IMR-90 (cell line): ENCODE results near the gene UBE2E2. TPM values are rescaled to one million over a fixed set of nuclear protein-coding genes. Genes with fewer than 3 reads are reported as not detected.

Source experiments
- ATAC-seq: fragments of 200-7000 bp; cut with Tn5 transposase; 2 replicates; pipeline ENCODE4 v1.9.1; 2020; ENCODE audit warnings: low read depth, mild to moderate bottlenecking, moderate library complexity
- BruUV-seq: library from RNA; stranded (reverse); fragments of 400-500 nt; replicated peaks from 2 replicates; lab custom pipeline; 2021; lab: Mats Ljungman, UMichigan
- CTCF ChIA-PET: fragments of 300-600 bp; formaldehyde crosslinking; extraction: SDS; loops from one replicate; lab custom pipeline; 2021; ENCODE audit warnings: antibody characterized with exemption; lab: Yijun Ruan, JAX
- POLR2A ChIA-PET: fragments of 300-600 bp; sonication (Branson Sonifier 250); formaldehyde crosslinking; loops from one replicate; lab custom pipeline; 2022; ENCODE audit warnings: antibody characterized with exemption; ENCODE audit not compliant: unreplicated experiment; lab: Charles Lee
- DNase-seq: peaks from one replicate; pipeline ENCODE4 v3.0.0; 2013
- H2AFZ ChIP-seq: replicated peaks from 2 replicates; pipeline ENCODE3; 2013; ENCODE audit warnings: low read length, mild to moderate bottlenecking; ENCODE audit not compliant: poor library complexity
- H2AK5ac ChIP-seq: 2 replicates; pipeline ENCODE4 v1.6.1; 2013; ENCODE audit warnings: low read depth, low read length, inconsistent platforms
- H2AK9ac ChIP-seq: replicated peaks from 2 replicates; pipeline ENCODE3; 2013; ENCODE audit warnings: mild to moderate bottlenecking, low read depth, low read length, moderate library complexity; ENCODE audit not compliant: poor library complexity
- H2BK120ac ChIP-seq: 2 replicates; pipeline ENCODE4 v1.6.1; 2013; ENCODE audit warnings: low read depth, low read length, inconsistent platforms
- H2BK15ac ChIP-seq: 3 replicates; pipeline ENCODE4 v1.6.1; 2013; ENCODE audit warnings: low read depth, low read length, inconsistent platforms
- H2BK20ac ChIP-seq: 2 replicates; pipeline ENCODE4 v1.6.1; 2013; ENCODE audit warnings: low read depth, mild to moderate bottlenecking, inconsistent platforms, low read length, moderate library complexity
- H2BK5ac ChIP-seq: 2 replicates; pipeline ENCODE4 v1.6.1; 2013; ENCODE audit warnings: mild to moderate bottlenecking, low read depth, low read length, inconsistent platforms; ENCODE audit not compliant: poor library complexity, severe bottlenecking
- H3K14ac ChIP-seq: replicated peaks from 2 replicates; pipeline ENCODE4 v1.6.1; 2013; ENCODE audit warnings: low read depth, low read length, inconsistent platforms
- H3K18ac ChIP-seq: 2 replicates; pipeline ENCODE4 v1.6.1; 2013; ENCODE audit warnings: low read depth, low read length, control low read depth
- H3K23ac ChIP-seq: 2 replicates; pipeline ENCODE4 v1.6.1; 2013; ENCODE audit warnings: low read depth, low read length, inconsistent platforms
- H3K27ac ChIP-seq: 2 replicates; pipeline ENCODE4 v1.5.1; 2013; ENCODE audit warnings: mild to moderate bottlenecking, control low read depth, low read length; ENCODE audit not compliant: insufficient read depth
- H3K27me3 ChIP-seq: 2 replicates; pipeline ENCODE4 v1.6.1; 2013; ENCODE audit warnings: low read length; ENCODE audit not compliant: control insufficient read depth, insufficient read depth
- H3K36me3 ChIP-seq: 2 replicates; pipeline ENCODE4 v1.6.1; 2013; ENCODE audit warnings: low read length, mixed read lengths; ENCODE audit not compliant: control insufficient read depth, insufficient read depth
- H3K4ac ChIP-seq: 2 replicates; pipeline ENCODE4 v1.6.1; 2013; ENCODE audit warnings: low read depth, low read length, inconsistent platforms
- H3K4me1 ChIP-seq: 2 replicates; pipeline ENCODE4 v1.6.1; 2013; ENCODE audit warnings: low read length, mixed read lengths; ENCODE audit not compliant: control insufficient read depth, insufficient read depth
- H3K4me2 ChIP-seq: 2 replicates; pipeline ENCODE4 v1.6.1; 2013; ENCODE audit warnings: low read depth, mild to moderate bottlenecking, control low read depth, low read length, moderate library complexity
- H3K4me3 ChIP-seq: 2 replicates; pipeline ENCODE4 v1.5.1; 2013; ENCODE audit warnings: low read depth, mild to moderate bottlenecking, control low read depth, low read length, moderate library complexity; ENCODE audit not compliant: insufficient read depth
- H3K56ac ChIP-seq: 2 replicates; pipeline ENCODE4 v1.6.1; 2013; ENCODE audit warnings: low read length, inconsistent platforms; ENCODE audit not compliant: insufficient read depth; ENCODE audit errors: extremely low read depth
- H3K79me1 ChIP-seq, 2 experiments: 2 replicates each; pipeline ENCODE4 v1.6.1; 2013; ENCODE audit warnings: low read length in 2 of 2, inconsistent platforms in 1 of 2, low read depth in 1 of 2
- H3K9ac ChIP-seq: 2 replicates; pipeline ENCODE4 v1.6.1; 2013; ENCODE audit warnings: low read depth, low read length, control low read depth
- H3K9me1 ChIP-seq: 2 replicates; pipeline ENCODE4 v1.6.1; 2013; ENCODE audit warnings: low read length, inconsistent platforms; ENCODE audit not compliant: insufficient read depth
- H3K9me3 ChIP-seq: 2 replicates; pipeline ENCODE4 v1.6.1; 2013; ENCODE audit warnings: low read length; ENCODE audit not compliant: control insufficient read depth, insufficient read depth
- H4K20me1 ChIP-seq: 2 replicates; pipeline ENCODE4 v1.6.1; 2013; ENCODE audit warnings: low read length, inconsistent platforms; ENCODE audit not compliant: insufficient read depth
- H4K5ac ChIP-seq: 2 replicates; pipeline ENCODE4 v1.6.1; 2013; ENCODE audit warnings: mild to moderate bottlenecking, low read depth, low read length, control low read depth
- H4K8ac ChIP-seq, 2 experiments: 2 replicates each; pipeline ENCODE4 v1.6.1; 2013; ENCODE audit warnings: low read depth in 2 of 2, low read length in 2 of 2, control low read depth in 1 of 2, inconsistent platforms in 1 of 2
- H4K91ac ChIP-seq: 2 replicates; pipeline ENCODE4 v1.6.1; 2013; ENCODE audit warnings: low read depth, low read length, inconsistent platforms; ENCODE audit not compliant: insufficient read depth
- BHLHE40 ChIP-seq: fragments of 150-350 bp; IDR thresholded peaks from 2 replicates; pipeline ENCODE4 v1.6.1; 2016; ENCODE audit warnings: mild to moderate bottlenecking, low read depth, low read length
- CEBPB ChIP-seq: IDR thresholded peaks from 2 replicates; pipeline ENCODE4 v1.6.1; 2012; ENCODE audit warnings: low read depth, low read length, improper control_type of control experiment
- MAFK ChIP-seq: IDR thresholded peaks from 2 replicates; pipeline ENCODE4 v1.6.1; 2012; ENCODE audit warnings: low read depth, low read length, improper control_type of control experiment
- MAZ ChIP-seq: IDR thresholded peaks from 2 replicates; pipeline ENCODE4 v1.6.1; 2012; ENCODE audit warnings: low read depth, mild to moderate bottlenecking, low read length, improper control_type of control experiment, moderate library complexity, borderline replicate concordance
- MXI1 ChIP-seq: IDR thresholded peaks from 2 replicates; pipeline ENCODE4 v1.6.1; 2012; ENCODE audit warnings: low read depth, mild to moderate bottlenecking, low read length, moderate library complexity, borderline replicate concordance
- NFE2L2 ChIP-seq: fragments of 150-350 bp; IDR thresholded peaks from 2 replicates; pipeline ENCODE4 v1.6.1; 2016; ENCODE audit warnings: low read depth, mild to moderate bottlenecking, low read length
- POLR2A ChIP-seq: IDR thresholded peaks from 2 replicates; pipeline ENCODE4 v1.6.1; 2012; ENCODE audit warnings: mild to moderate bottlenecking, low read depth, low read length
- RAD21 ChIP-seq: IDR thresholded peaks from 2 replicates; pipeline ENCODE4 v1.6.1; 2012; ENCODE audit warnings: low read length, improper control_type of control experiment
- RCOR1 ChIP-seq: IDR thresholded peaks from 2 replicates; pipeline ENCODE4 v1.6.1; 2012; ENCODE audit warnings: mild to moderate bottlenecking, low read length, improper control_type of control experiment; ENCODE audit not compliant: insufficient replicate concordance
- RFX5 ChIP-seq: IDR thresholded peaks from 2 replicates; pipeline ENCODE4 v1.8.0; 2012; ENCODE audit warnings: low read depth, mild to moderate bottlenecking, low read length, moderate library complexity
- SMC3 ChIP-seq: fragments of 150-350 bp; IDR thresholded peaks from 2 replicates; pipeline ENCODE4 v1.6.1; 2016; ENCODE audit warnings: low read depth, mild to moderate bottlenecking, antibody characterized with exemption, low read length, moderate library complexity
- whole genome bisulfite sequencing, 2 experiments: methylation state at CpG; one replicate each; pipeline versions ENCODE4 v1.1.5 to v1.1.7; 2013; ENCODE audit warnings: missing lambda C conversion rate in 2 of 2; ENCODE audit not compliant: insufficient read length in 1 of 2; ENCODE audit errors: extremely low coverage in 2 of 2; 5-methylcytosine and 5-hydroxymethylcytosine counted together
- dilution Hi-C: fragments of 300-500 bp; cut with HindIII; formaldehyde crosslinking; loops from one replicate; pipeline ENCODE4 v1.14.3; 2018; ENCODE audit warnings: low sequenced_read_pairs; ENCODE audit not compliant: unreplicated experiment
- in situ Hi-C: fragments of 300-500 bp; cut with MboI; formaldehyde crosslinking; loops from 3 replicates; pipeline ENCODE4 v1.14.3; 2019; ENCODE audit warnings: low sequenced_read_pairs, inconsistent platforms, mixed read lengths
- intact Hi-C: fragments of 100-400 bp; cut with micrococcal nuclease; formaldehyde crosslinking; loops from 2 replicates; pipeline ENCODE4 v1.10.0; 2022
- polyA plus RNA-seq, 3 experiments: library from polyadenylated mRNA; depleted of rRNA; stranded (reverse); fragments of >200 nt; gene quantifications; 2 replicates each; pipeline ENCODE4 v1.2.3, GENCODE V29; 2012; ENCODE audit warnings: low replicate concordance in 1 of 3
- total RNA-seq: library from RNA; depleted of rRNA; stranded (reverse); fragments of >200 nt; gene quantifications from 2 replicates; pipeline ENCODE4 v1.2.3, GENCODE V29; 2012
- TF ChIP-seq, protein P1 (sequence below): fragments of 150-350 bp; IDR thresholded peaks from 2 replicates; pipeline ENCODE4 v1.6.1; 2017; ENCODE audit warnings: mild to moderate bottlenecking, antibody characterized with exemption, low read length, low read depth
- TF ChIP-seq, protein P2 (sequence below): conservative IDR thresholded peaks from 2 replicates; pipeline ENCODE4 v1.5.1; 2012; ENCODE audit warnings: mild to moderate bottlenecking, low read depth, low read length, improper control_type of control experiment

Gene UBE2E2
- total and polyA plus RNA-seq, 2 of the 4 experiments (the other 2 are of a cell fraction): 18.6 to 32.7 TPM

DNA sequence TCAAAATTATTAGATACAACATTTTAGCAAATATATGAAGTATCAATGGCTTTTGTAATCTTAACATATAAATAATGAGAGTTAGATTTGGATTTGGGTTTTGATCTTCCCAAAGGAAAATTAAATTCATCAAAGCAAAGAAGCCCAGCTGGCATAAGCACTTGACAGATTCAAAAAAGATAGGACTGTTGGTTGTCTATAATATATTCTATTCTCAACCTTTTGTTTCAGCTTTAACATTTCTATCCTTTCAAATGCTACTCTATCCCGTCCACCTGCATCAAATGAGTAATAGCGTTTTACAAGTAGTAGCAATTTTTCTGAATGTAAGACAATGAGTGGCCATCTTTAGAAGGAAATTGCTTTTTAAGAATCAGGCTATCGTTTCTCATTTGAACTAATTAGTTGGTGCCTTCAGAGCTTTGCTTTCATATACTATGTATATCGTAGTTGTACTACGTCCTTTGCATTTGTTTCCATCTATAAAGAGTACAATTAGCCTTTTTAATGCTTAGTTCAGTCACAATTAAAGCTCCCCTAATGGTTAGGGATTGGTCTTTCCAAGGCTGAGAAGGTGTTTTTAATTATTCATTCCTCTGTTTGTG lies 278.0 kb downstream of the UBE2E2 start:
- in situ Hi-C loops: no loop called here
- Histone ChIP-seq H4K91ac (no peak overlapping the region), H2BK15ac (no peak overlapping the region), H3K9ac (no peak overlapping the region), H2AK5ac (no peak overlapping the region), H3K18ac (no peak overlapping the region), H3K36me3 (no peaks in the 10 kb centered on the region), H2BK5ac (no peak overlapping the region), H3K4me1 (peaks cover 2% of the 10 kb centered on the region; the same call in 1 of the 2 replicates), H4K5ac (no peak overlapping the region), H4K8ac (no peak overlapping the region), H4K20me1 (no peaks in the 10 kb centered on the region), H3K9me3 (peaks cover 8% of the 10 kb centered on the region; the same call in 1 of the 2 replicates), H2AFZ (no peak overlapping the region), H3K14ac (no peak overlapping the region), H3K27me3 (no peaks in the 10 kb centered on the region), H3K23ac (no peak overlapping the region), H3K56ac (no peak overlapping the region), H3K4me2 (no peak overlapping the region), H3K9me1 (no peaks in the 10 kb centered on the region), H3K27ac (no peak overlapping the region), H3K79me1 (no peaks in the 10 kb centered on the region; a peak in 1 of 4 replicates), H3K4ac (no peak overlapping the region), H2BK120ac (no peak overlapping the region), H2AK9ac (no peak overlapping the region), H2BK20ac (no peak overlapping the region), H3K4me3 (no peak overlapping the region)
- DNase-seq (no peak), ATAC-seq (no peak)
- intact Hi-C loops: no loop called here
- WGBS, 2 experiments: no CpG with 5 or more reads among the region's 5 CpGs
- TF ChIP-seq SMC3: no peak
- TF ChIP-seq, protein P1, sequence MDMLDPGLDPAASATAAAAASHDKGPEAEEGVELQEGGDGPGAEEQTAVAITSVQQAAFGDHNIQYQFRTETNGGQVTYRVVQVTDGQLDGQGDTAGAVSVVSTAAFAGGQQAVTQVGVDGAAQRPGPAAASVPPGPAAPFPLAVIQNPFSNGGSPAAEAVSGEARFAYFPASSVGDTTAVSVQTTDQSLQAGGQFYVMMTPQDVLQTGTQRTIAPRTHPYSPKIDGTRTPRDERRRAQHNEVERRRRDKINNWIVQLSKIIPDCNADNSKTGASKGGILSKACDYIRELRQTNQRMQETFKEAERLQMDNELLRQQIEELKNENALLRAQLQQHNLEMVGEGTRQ: no peak
- TF ChIP-seq MAFK: no peak
- no peak for TF ChIP-seq MAZ
- TF ChIP-seq MXI1: no peak
- no peak for TF ChIP-seq RCOR1
- TF ChIP-seq RAD21: no peak
- TF ChIP-seq, protein P2, sequence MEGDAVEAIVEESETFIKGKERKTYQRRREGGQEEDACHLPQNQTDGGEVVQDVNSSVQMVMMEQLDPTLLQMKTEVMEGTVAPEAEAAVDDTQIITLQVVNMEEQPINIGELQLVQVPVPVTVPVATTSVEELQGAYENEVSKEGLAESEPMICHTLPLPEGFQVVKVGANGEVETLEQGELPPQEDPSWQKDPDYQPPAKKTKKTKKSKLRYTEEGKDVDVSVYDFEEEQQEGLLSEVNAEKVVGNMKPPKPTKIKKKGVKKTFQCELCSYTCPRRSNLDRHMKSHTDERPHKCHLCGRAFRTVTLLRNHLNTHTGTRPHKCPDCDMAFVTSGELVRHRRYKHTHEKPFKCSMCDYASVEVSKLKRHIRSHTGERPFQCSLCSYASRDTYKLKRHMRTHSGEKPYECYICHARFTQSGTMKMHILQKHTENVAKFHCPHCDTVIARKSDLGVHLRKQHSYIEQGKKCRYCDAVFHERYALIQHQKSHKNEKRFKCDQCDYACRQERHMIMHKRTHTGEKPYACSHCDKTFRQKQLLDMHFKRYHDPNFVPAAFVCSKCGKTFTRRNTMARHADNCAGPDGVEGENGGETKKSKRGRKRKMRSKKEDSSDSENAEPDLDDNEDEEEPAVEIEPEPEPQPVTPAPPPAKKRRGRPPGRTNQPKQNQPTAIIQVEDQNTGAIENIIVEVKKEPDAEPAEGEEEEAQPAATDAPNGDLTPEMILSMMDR: no peak
- TF ChIP-seq CEBPB: no peak
- no peak for TF ChIP-seq NFE2L2
- TF ChIP-seq RFX5: no peak
- TF ChIP-seq BHLHE40: no peak
- no peak for TF ChIP-seq POLR2A
- dilution Hi-C loops: no loop called here
- CTCF ChIA-PET: no interaction called here
- no TSS peak for BruUV-seq
- POLR2A ChIA-PET: no interaction called here
